Stimulated activated CD4-positive, alpha-beta T cell treated with anti-CD3 and anti-CD28 coated beads, Interleukin-4, amount 100 ng/mL, for 48 hours (primary cell): ENCODE measurements around the gene MTHFD1L.
"Not testable (repeated sequence)": the region's sequence is repeated elsewhere in the genome, so short reads cannot be mapped to it uniquely, and the experiment has no call there.

ENCODE experiments used
- DNase-seq, 2 donors: peaks; one replicate each; pipeline ENCODE4 v3.0.0-alpha.2; 2020; ENCODE audit warnings: low read depth in 2 of 2

Gene MTHFD1L

DNA sequence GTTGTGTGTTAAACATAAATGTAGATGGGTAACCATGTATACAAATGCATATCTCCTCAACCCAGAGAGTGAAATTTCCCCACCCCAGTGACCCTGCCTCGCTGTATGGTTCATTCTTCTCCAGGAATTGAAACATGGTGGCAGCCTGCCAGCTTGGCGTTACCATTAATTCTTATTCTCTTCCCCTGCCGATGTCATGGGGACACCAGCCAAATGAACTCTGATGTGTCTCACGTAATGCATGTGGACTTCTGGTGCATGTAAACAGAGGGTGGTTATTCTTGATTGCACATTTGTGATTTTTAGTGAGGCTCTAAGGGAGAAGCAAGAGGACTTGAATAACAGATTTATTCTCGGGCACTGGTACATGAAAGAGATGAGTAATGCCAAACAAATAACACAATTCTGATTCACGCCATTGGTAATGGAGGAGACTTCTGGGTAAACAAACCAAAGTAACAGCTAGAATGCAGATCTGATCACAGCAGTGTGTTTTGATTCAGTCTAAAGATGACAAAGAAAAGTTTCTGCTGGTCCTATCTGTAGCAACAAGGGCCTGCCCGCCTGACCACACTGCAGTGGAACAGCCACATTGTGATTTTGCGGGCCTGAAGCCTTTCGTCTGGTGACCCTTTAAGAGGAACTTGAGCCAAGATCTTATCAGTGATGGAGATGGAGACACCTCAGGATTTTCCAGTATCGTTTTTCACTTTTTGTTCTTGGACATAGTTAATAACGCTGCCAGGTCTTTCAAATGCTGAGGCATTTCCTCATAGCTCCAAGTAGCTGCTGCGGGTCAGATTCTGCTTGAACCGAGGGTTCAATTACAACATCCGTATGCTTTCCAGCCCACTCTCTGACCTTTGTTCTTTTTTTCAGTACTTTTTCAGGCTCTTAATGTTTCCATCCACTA is 202.4 kb downstream of the MTHFD1L start:
- no peak for DNase-seq

DNA sequence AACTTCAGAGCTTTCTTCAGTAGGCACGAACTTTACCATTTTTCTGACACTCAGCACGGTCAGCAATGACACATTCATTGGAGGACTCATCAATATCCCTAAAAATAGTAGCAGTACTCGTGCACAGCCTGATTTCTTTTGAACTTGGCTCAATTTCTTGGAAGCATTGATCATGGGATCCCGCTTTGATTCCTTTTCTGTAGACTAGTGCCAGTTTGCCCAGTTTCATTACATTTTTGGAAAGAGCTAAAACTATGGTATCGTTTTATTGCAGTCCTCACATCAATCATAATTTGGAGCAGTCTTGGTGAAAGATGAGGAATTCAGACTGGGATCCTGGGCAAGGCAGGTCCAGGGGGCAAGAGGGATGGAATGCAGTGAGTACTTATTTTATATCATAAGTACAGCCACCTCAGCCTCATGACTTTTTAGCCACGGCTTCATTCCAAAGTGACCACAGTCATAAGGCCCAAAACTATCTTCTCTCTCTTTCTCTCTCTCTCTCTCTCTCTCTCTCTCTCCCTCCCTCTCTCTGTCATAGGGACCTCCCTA is 203.3 kb downstream of the MTHFD1L start:
- no peak for DNase-seq

DNA sequence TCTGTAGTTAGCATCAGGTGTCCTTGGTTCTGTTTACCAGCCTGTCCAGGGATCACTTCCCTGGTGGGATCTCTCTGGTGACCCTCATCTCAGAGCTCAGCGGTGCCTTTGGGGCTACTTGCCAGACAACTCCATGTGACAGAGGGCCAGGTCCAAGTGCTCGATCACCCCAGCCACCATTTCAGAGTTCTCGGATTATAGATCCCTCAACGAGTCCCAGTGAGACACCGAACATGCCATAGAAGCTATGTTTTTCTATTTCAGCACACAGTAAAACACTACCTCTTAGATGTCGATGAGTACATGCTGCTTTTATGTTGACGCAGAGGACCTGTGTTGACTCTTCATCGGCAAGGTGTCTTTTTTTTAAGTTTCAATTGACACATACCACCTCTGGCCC is 204.1 kb downstream of the MTHFD1L start:
- no peak for DNase-seq

DNA sequence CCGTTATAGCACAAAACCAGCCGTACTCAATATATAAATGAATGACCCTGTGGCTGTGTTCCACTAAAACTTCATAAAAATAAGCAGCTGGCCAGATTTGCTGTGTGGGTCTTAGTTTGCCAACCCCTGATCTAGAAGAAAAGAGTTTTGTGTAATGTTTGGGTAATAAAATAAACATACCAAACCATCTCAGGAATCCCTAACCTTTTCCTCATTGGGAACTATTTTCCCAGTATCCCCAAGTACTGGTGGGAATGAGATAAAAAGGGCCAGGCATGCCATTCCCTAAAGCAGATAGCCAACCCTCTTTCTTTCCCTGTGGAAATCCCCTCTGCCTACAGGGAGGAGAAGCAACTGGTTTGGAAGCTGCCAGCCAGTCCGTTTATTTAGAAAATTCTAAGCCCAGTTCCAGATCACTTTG is 205.1 kb downstream of the MTHFD1L start:
- no peak for DNase-seq

DNA sequence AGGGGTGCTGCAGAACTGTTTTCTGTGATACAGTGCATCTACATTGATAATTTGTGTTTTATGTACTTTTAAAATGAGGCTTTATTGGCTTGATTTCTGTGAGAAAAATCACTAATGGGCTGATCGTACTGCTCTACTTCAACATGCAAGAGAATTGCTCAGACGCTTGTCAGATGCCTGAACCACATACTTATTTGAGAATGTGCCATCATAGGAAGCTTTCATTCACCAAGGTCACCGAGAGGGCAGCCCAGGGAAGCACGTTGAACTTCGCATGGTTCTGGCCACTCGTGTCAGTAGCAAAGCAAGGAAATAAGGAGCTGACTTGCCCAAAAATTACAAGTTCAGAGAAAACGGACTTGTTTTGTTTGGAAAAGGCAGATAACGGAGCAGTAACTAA is 205.8 kb downstream of the MTHFD1L start:
- no peak for DNase-seq

DNA sequence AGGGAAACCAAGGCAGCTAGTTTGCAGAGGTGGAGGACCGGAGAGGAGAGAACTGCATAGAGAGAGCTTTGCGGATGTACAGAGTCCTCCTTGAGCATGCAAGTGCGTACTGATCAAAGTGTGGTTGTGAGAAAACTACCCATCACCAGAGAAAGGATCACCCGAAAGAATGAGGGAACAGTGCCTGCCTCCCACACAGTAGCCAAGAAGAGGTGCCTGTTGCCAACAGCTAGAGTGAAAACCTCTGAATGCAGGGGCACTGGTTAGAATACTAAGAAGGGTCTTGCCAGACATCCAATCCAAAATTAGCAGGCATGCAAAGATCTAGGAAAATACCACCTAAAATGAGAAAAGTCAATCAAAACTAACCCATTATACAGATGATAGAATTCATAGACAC is 207.6 kb downstream of the MTHFD1L start:
- DNase-seq = no peak

DNA sequence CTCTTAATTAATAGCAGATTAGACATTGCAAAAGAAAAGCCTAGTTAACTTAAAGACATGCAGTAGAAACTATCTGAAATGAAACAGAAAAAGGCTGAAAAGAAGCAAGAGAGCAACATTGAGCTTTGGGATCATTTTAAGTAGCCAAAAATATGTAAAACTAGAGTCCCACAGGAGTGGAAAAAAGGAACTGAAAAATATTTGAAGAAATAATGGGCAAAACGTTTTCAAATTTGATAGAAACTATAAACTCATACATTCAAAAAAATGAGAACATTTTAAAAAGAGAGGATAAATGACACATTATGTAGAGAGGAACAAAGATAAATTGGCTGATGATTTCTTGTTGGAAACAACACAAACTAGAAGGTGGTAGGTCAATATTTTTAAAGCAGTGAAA is 208.2 kb downstream of the MTHFD1L start:
- DNase-seq = no peak

DNA sequence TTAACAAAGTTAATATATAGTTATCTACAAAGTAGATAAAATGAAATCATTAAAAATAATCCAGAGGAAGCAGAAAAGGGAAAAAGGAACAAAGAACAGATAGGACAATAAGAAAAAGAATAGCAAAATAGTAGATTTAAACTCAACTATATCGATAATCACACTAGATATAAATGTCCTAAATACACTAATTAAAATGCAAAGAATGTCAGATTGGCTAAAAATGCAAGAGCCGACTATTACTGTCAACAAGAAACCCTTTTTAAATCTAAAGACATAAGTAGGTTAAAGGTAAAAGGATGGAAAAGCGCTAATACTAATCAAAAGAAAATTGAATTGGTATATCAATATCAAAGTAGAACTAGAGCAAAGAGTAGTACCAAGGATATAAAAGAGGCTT is 209.5 kb downstream of the MTHFD1L start:
- no peak for DNase-seq

DNA sequence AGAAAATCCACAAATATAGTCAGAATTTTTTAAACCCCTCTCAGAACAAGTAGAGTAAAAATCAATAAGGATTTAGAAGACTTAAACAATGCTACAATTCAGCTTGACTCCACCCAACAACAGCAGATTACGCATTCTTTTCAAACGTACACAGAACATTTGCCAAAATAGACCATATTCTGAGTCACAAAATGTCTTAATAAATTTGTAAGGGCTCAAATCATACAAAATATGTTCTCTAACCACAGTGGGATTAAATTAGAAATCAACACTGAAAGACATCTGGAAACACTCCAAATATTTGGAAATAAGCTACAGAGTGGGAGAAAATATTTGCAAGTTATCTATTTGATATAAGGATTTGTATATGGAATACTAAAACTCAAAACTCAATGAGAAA is 210.0 kb downstream of the MTHFD1L start:
- no peak for DNase-seq

DNA sequence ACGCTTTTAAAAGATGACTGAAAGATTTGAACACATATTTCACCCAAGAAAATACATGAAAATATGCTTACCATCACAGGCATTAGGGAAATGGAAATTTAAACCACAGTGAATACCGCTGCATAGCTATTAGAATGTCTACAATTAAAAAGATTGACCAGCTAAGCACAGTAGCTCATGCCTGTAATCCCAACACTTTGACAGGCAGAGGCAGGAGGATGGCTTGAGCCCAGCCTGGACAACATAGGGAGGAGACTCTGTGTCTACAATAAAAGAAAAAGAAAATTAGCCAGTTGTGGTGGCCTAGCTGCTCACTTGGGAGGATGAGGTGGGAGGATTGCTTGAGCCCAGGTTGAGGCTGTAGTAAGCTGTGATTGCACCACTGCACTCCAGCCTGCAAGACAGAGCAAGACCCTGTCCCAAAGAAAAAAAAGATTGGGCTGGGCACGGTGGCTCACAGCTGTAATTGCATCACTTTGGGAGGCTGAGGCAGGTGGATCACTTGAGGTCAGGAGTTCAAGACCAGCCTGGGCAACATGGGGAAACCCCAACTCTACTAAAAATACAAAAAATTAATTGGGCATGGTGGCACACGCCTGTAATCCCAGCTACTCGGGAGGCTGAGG is 210.5 kb downstream of the MTHFD1L start:
- DNase-seq = no peak

DNA sequence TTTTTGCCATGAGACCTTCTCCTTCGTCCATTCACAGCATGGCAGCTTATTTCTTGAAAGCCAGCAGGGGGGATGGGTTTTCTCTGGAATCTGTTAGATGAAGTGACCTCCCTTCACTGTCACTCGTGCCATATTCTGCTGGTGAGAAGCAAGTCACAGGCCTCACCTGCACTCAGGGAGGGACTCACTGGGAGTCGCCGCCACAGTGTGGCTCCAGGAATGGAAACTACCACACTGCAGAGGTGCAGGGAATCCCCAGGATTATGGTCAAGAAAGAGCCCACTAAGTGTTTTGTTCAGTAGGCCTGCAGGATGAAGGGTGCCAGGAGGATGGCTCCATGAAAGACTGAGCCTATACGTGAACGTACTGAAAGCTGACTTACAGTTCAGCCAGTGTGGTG is 213.2 kb downstream of the MTHFD1L start:
- DNase-seq = no peak

DNA sequence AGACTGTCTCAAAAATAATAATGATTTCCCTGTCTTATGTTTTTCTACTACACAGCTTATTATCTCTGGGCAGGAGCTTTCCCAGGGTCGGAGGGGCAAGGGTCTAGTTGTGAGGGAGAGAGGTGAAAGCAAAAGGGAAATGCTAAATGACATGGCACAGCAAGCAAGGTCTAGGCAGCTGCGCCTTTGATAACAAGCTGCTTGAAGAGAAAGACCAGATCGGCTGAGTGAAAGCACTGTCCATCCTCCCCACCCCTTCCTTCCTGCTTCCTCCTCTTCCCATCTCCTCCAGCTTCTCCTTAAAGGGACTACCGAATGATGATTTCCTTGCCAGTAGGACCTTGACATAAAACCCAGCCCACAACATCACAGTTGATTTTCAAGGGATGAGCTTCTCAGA is 216.2 kb downstream of the MTHFD1L start:
- DNase-seq = no peak

DNA sequence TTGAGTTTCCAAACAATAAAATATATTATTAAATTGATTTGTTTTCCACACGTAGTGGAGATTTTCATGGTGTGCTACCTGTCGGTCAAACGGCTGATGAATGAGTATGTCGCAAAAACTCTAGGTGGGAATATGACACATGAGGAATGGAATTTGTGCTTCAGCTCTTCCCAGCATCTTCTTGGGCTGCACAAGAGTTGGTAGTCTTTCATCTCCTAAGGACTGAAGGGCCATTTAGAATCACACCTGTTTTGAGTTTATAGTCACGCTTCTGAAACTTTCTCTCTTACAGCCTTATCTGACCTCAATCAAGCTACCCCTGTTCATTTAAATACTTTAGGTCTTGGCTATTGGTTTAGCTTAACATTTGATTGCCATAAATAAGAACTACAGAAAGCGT is 216.6 kb downstream of the MTHFD1L start:
- DNase-seq = no peak

DNA sequence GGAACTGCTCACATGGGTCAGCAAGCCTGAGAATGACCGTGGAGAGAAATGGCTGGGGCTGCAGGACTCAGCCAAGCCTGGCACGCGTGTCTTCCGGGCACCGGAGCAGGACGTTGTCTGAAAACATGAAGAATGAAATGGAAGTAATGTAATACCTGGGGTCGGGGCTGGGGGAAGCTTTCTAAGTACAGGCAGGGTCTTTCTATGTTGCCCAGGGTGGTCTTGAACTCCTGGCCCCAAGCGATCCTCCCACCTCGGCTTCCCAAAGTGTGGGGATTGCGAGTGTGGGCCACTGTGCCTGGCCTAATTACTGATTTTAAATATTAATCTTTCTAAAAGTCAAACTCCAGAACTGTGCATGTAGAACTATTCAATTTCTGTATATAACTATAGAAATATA is 218.8 kb downstream of the MTHFD1L start:
- no peak for DNase-seq

DNA sequence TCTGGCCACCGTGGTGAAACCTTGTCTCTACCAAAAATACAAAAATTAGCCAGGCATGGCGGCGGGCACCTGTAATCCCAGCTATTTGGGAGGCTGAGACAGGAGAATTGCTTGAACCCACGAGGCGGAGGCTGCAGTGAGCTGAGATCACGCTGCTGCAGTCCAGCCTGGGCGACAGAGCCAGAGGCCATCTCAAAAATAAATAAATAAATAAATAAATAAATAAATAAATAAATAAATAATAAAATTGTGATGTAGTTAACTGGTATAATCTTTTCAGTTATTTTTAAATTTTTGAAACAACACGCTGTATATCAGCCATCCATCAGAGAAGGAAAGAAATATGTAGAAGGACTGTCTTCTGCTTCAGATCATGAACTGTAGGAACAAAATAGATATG is 221.6 kb downstream of the MTHFD1L start:
- not testable (repeated sequence) for DNase-seq

DNA sequence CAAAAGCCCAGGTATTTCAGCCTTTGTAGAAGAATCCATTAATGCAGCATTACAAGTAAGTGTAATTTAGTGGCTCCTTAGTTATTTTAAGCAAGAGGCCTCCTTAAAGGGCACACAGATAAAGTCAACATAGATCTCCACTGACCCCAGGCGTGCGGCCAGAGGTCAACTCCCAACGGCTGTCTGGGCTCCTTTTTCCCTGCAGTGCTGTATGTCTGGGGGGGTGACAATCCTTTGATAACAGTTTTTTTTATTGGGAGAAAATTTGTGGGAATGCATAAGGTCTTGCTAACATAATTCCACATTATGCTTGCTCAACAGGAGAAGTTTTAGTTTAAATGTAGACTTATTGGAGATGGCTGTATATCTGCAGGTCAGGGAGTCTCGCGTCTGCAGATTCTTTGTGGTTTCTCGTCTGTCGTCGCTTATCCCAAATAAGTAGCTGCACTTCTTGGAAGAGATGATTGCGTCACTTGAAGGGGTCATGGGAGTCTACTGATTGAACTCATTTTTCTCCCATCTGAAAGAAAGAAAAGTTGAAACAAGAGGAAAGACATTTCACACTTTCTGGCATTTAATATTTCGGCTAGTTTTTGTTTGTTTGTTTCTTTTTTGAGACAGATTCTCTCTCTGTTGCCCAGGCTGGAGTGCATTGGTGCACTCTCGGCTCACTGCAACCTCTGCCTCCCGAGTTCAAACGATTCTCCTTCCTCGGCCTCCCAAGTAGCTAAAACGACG is 222.5 kb downstream of the MTHFD1L start:
- no peak for DNase-seq

DNA sequence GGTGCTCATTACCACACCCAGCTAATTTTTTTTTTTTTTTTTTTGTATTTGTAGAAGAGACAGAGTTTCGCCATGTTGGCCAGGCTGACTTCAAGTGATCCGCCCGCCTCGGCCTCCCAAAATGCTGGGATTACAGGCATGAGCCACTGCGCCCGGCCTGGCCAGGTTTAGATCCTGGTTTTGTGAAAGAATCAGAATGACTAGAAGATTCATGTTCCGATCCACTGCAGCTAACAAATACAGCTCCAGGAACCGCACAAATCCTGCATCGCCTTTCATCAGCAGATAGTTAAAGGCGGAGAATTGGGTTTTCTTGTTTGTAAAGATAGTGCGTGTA is 223.1 kb downstream of the MTHFD1L start:
- DNase-seq = no peak

DNA sequence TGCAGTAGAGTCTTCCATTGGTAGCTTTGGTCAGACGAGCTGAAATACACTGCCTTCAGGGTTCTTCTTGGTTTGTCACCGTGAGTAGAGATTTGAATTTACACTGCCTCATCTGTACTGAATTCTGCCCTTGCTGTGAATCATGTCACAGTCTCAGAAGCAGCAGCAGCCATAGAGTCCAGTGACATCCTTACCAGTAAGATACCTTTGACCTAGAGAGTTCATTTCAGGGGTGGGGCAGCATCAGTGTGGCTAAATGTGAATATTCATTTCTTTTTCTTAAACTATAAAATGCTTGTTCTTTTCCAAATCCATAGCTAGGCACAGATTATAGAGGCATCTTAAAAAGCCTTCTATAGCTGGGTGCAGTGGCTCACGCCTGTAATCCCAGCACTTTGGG is 223.5 kb downstream of the MTHFD1L start:
- DNase-seq = no peak

DNA sequence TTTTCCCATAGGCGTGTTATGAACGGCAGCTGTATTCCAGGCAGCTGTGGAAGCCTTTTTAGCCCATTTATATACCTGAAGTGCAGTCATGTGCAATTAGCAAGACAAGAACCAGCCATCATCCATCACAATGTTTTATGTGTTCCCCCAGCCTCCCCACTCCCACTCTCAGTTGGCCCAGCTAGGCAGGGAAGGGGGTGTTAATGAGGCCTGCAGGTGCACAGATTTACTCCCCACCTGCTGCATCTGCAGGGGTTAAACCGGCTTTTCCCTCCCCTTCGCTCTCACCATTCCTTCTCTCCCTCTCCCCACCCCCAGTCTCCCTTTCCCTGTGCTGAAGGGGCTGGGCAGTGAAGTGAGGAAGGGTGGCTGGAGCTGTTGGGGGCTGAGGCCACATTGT is 224.5 kb downstream of the MTHFD1L start:
- no peak for DNase-seq

DNA sequence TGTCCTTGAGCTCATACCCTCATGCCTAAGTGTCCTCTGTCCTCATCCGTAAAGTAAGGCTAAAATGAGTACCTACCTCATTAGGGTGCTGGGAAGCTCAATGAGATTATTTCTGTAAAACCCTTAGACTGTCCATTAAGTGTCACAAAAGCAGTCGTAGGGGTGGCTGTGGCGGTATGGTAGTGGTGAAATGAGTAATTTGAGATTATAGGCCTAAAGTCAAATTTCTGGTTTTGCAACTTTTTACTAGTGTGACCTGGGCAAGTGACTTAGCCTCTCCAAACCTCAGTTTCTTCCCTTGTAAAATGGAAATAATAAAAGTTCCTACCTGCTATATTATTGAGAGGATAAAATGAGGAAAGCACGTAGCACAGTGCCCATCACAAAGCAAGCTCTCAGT is 226.1 kb downstream of the MTHFD1L start:
- no peak for DNase-seq

DNA sequence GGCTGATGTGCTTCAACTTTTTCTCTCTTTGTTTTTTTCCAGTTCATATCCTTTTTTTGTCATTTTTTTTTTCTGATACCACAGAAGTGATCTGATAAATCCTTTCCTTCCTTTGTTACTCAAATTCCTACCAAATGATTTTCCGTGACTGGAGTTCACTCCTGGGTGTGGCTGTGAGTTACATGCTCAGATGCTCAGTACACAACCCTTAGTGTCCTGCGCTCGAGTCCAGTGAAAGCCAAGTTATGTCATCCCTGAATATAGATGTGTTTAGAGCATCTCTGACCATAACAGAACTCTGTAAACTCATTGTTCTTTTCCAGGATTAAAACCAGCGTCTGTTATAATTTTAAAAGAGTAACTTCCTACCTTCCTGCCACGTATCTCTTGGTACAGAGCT is 227.1 kb downstream of the MTHFD1L start:
- no peak for DNase-seq

DNA sequence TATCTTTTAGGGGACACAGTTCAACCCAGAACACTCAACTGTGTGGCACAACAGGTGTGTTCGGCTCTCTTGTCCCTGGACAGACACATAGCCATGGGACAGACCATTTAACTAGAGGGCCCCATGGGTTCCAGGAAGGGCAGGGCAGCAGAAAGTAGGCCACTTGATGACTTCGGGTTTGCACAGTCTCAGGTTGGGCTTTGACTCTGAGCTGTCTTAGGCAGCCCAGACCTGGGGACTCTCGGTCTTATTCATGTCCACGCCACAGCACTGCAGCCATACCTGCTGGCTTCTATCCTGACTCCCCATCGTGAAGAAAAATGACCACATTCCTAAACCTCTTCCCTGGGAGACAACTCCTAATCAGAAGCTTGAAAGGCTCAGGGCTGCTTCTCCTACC is 228.2 kb downstream of the MTHFD1L start:
- DNase-seq = no peak
